Muscle layer of colon (tissue), 2 donors: ENCODE results near the gene MGST1.
"Not testable (repeated sequence)": the region's sequence is repeated elsewhere in the genome, so short reads cannot be mapped to it uniquely, and the experiment has no call there.

Experiments used
- H3K27ac ChIP-seq: one replicate; pipeline ENCODE4 v1.7.0; 2013; ENCODE audit warnings: low read depth, mild to moderate bottlenecking, low read length, moderate library complexity
- H3K27me3 ChIP-seq, 2 donors: one replicate each; pipeline ENCODE4 v1.7.0; 2013; ENCODE audit warnings: low read length in 2 of 2, mild to moderate bottlenecking in 2 of 2; ENCODE audit not compliant: insufficient read depth in 2 of 2, control insufficient read depth in 1 of 2
- H3K36me3 ChIP-seq: one replicate; pipeline ENCODE4 v1.7.0; 2013; ENCODE audit warnings: mild to moderate bottlenecking, low read length; ENCODE audit not compliant: insufficient read depth
- H3K4me1 ChIP-seq: one replicate; pipeline ENCODE4 v1.7.0; 2013; ENCODE audit warnings: mild to moderate bottlenecking, low read length; ENCODE audit not compliant: insufficient read depth
- H3K4me3 ChIP-seq, 2 donors: one replicate each; pipeline ENCODE4 v1.7.0; 2013; ENCODE audit warnings: low read length in 2 of 2, low read depth in 1 of 2, mild to moderate bottlenecking in 1 of 2, moderate library complexity in 1 of 2
- H3K9ac ChIP-seq: one replicate; pipeline ENCODE4 v1.7.0; 2013; ENCODE audit warnings: low read length
- H3K9me3 ChIP-seq: one replicate; pipeline ENCODE4 v1.7.0; 2013; ENCODE audit warnings: mild to moderate bottlenecking, low read length
- donor health status: abdominal sarcoma.
- donor health status: Adenocarcinoma of cecum.

The MGST1 gene

DNA sequence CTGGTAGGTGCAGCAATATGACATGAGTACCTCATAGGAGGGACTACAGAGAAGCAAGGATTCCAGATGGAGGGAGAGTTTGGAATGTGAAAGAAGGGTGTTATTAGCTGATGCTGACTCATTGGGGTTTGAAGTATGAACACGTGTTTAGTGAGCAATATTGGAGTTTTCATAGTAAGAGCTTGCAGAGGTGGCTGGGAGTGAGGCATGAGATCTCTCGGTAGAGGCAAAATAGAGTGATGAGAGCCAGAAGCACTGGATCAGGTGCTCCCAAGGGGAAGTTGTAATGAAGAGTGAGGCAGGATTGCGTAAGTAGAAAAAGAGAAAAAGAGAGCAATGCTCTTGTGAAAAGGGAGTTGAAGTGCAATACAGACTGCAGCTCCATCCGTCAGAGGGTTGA, 42.1 kb downstream of the MGST1 start:
- Histone ChIP-seq H3K4me1 (peaks cover 6% of the 10 kb centered on the region), H3K9me3 (peaks cover 4% of the 10 kb centered on the region), H3K4me3 (no peak overlapping the region), H3K9ac (no peak overlapping the region), H3K27me3 (no peaks in the 10 kb centered on the region), H3K36me3 (no peaks in the 10 kb centered on the region), H3K27ac (no peak overlapping the region)

DNA sequence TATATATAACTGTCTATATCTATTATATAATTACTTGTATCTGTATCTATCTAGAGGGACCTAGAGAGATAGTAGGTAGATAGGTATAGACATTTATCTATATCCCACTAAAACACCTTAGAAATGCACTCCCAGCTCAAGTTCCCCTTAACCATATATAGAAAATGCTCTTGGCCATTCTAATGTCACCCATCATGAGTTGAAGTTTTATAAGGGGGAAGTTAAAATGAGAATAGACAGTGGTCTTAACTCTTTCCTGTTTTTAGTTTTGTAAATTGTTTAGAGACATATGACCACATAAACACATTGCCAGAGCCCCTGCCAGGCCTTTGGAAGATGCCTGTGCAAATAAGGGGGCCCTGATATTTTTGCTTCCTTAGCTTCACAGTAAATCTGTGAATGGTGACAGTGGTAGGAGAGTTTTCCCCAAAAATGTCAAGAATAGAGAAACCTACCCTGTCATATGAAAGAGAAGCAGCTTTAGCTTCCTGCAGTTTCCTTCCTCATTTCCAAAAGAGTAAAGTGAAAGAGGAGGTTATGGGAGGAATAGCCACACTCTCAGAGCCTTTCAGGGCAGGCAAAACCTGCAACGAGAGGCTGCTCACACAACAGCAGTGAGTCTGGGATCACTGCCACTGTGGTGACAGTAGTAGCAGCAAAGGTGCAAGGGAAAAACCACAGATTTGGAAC, 45.5 kb downstream of the MGST1 start:
- no peak overlapping the region for H3K4me3 ChIP-seq
- H3K9ac ChIP-seq, result no peak overlapping the region
- no peak overlapping the region for H3K27ac ChIP-seq
- no peaks in the 10 kb centered on the region for H3K4me1 ChIP-seq
- H3K9me3 ChIP-seq, result peaks cover 4% of the 10 kb centered on the region
- no peaks in the 10 kb centered on the region for H3K27me3 ChIP-seq
- H3K36me3 ChIP-seq, result no peaks in the 10 kb centered on the region

DNA sequence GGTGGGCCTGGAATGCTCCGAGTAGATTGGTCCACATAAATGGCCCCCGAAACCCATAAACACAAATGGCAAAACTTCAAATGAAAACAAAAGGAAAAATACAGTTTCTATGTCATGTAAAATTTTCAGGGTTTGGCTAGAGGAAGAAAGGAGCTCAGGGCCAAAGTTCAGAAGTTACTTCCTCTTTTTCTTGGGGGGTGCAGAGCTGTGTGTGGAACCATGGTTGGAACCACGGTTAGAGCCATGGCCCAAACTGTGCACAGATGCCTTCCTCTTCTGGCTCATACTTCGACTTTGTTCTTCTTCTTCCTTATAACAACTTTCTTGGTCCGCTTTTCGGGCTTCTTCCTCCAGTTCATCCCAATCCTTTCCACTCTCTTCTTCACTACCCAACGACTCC, 51.7 kb downstream of the MGST1 start:
- no peak overlapping the region for H3K27ac ChIP-seq
- no peak overlapping the region for H3K9ac ChIP-seq
- H3K27me3 ChIP-seq, result no peaks in the 10 kb centered on the region
- no peaks in the 10 kb centered on the region for H3K36me3 ChIP-seq
- no peaks in the 10 kb centered on the region for H3K4me1 ChIP-seq
- H3K4me3 ChIP-seq, result no peak overlapping the region
- no peaks in the 10 kb centered on the region for H3K9me3 ChIP-seq

DNA sequence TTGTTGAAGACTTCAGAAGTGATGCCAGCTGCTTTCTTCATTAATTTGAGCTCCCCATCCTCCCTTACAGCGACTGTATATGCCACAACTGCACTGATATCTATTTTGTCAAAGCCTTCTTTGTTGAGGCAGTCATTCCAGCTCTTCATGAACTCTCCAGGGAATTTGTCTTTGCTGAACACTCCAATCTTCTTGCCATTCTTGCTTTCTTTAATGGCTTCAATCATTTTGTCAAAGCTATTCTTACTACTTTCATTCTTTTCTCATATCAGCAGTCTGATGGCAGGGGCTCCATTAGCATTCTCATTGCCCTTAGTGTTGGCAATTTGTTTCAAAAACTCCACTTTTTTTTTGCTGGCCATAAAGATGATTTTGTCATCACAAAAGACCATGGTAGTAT, 54.4 kb downstream of the MGST1 start:
- not testable (repeated sequence) for H3K27ac ChIP-seq, H3K36me3 ChIP-seq, H3K4me3 ChIP-seq, H3K4me1 ChIP-seq, H3K27me3 ChIP-seq, H3K9ac ChIP-seq, H3K9me3 ChIP-seq

DNA sequence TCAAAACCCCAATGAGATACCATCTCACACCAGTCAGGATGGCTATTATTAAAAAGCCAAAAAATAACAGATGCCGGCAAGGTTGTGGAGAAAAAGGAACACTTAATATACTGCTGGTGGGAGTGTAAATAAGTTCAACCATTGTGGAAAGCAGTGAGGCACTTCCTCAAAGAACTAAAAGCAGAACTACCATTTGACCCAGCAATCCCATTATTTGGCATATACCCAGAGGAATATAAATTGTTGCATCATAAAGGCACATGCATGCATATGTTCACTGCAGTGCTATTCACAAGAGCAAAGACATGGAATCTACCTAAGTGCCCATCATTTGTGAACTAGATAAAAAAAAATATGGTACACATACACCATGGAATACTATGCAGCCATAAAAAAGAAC, 59.9 kb downstream of the MGST1 start:
- Histone ChIP-seq H3K9me3 (peaks cover 4% of the 10 kb centered on the region), H3K4me1 (no peaks in the 10 kb centered on the region), H3K27me3 (no peaks in the 10 kb centered on the region), H3K4me3 (no peak overlapping the region), H3K27ac (no peak overlapping the region), H3K36me3 (no peaks in the 10 kb centered on the region), H3K9ac (no peak overlapping the region)
